K562 (cell line): Measurements from ENCODE around the gene HOXA7. TPM values are rescaled to one million over a fixed set of nuclear protein-coding genes. Genes with fewer than 3 reads are reported as not detected.

Experiments
- ATAC-seq: fragments of 200-7000 bp; cut with Tn5 transposase; 3 replicates; pipeline ENCODE4 v1.9.1; 2020; ENCODE audit warnings: moderate library complexity
- BruUV-seq: library from RNA; stranded (reverse); fragments of 400-500 nt; replicated peaks from 2 replicates; lab custom pipeline; 2021; lab: Mats Ljungman, UMichigan
- CTCF ChIA-PET: fragments of 300-600 bp; formaldehyde crosslinking; extraction: SDS; loops from one replicate; lab custom pipeline; 2021; ENCODE audit warnings: low intra/inter-chr PET ratio; lab: Yijun Ruan, JAX
- POLR2A ChIA-PET: fragments of 300-600, 350-650 bp; sonication (Branson Sonifier 250); formaldehyde crosslinking; extraction: SDS; loops from one replicate; lab custom pipeline; 2021; ENCODE audit warnings: antibody characterized with exemption, inconsistent platforms; lab: Yijun Ruan, JAX
- DNase-seq, 4 experiments: peaks; one replicate each; pipeline versions ENCODE4 v3.0.0 to v3.0.0-alpha.2; 2011 to 2018; ENCODE audit warnings: low spot score in 3 of 4, mixed read lengths in 3 of 4; ENCODE audit errors: extremely low read depth in 1 of 4
- FAIRE-seq: peaks from 2 replicates; lab custom pipeline; 2011; peaks lifted over from hg19 to GRCh38; lab: Jason Lieb, UNC
- H2AFZ ChIP-seq: 2 replicates; pipeline ENCODE4 v1.6.0; 2011; ENCODE audit warnings: low read depth, low read length, control low read depth, inconsistent platforms
- H3K27ac ChIP-seq: fragments of 200-600 bp; 3 replicates; pipeline ENCODE4 v1.8.0; 2011; ENCODE audit warnings: low read depth, mild to moderate bottlenecking, control low read depth, inconsistent platforms, low read length, moderate library complexity, mixed read lengths; ENCODE audit errors: extremely low read depth
- H3K27me3 ChIP-seq, 2 experiments: fragments of 300-600 bp in 1 of 2; 2 replicates in 1 of 2; 3 replicates in 1 of 2; pipeline versions ENCODE4 v1.6.0 to v1.8.0; 2011; ENCODE audit warnings: inconsistent platforms in 2 of 2, low read length in 2 of 2, mild to moderate bottlenecking in 1 of 2, mixed read lengths in 1 of 2, moderate library complexity in 1 of 2; ENCODE audit not compliant: control insufficient read depth in 2 of 2, insufficient read depth in 2 of 2
- H3K36me3 ChIP-seq: fragments of 300-600 bp; 3 replicates; pipeline ENCODE4 v1.8.0; 2011; ENCODE audit warnings: mild to moderate bottlenecking, low read length, inconsistent platforms; ENCODE audit not compliant: control insufficient read depth, insufficient read depth
- H3K4me1 ChIP-seq, 2 experiments: fragments of 200-600 bp in 1 of 2; replicated peaks in 1 of 2; 2 replicates in 1 of 2; 3 replicates in 1 of 2; pipeline versions ENCODE4 v1.5.1 to v1.8.0; 2011; ENCODE audit warnings: inconsistent platforms in 2 of 2, low read length in 2 of 2, mild to moderate bottlenecking in 1 of 2, mixed read lengths in 1 of 2, moderate library complexity in 1 of 2; ENCODE audit not compliant: control insufficient read depth in 2 of 2, insufficient read depth in 2 of 2
- H3K4me2 ChIP-seq: 2 replicates; pipeline ENCODE4 v1.6.1; 2011; ENCODE audit warnings: low read length, control low read depth, inconsistent platforms, mixed read lengths; ENCODE audit not compliant: insufficient read depth
- H3K4me3 ChIP-seq: fragments of 200-600 bp; sonication (generic), shearing (Covaris generic); 2 replicates; pipeline ENCODE4 v1.5.1; 2016; ENCODE audit warnings: control low read depth, inconsistent platforms
- H3K79me2 ChIP-seq: fragments of 200-600 bp; 3 replicates; pipeline ENCODE4 v1.8.0; 2011; ENCODE audit warnings: low read length, inconsistent platforms; ENCODE audit not compliant: control insufficient read depth, insufficient read depth
- H3K9ac ChIP-seq, 2 experiments: 2 replicates each; pipeline versions ENCODE4 v1.6.0 to v1.6.1; 2011; ENCODE audit warnings: low read depth in 2 of 2, low read length in 2 of 2, control low read depth in 1 of 2, inconsistent platforms in 1 of 2, mild to moderate bottlenecking in 1 of 2, mixed read lengths in 1 of 2; ENCODE audit not compliant: insufficient read depth in 1 of 2
- H3K9me1 ChIP-seq: one replicate; pipeline ENCODE4 v1.6.0; 2011; ENCODE audit warnings: inconsistent platforms, mild to moderate bottlenecking, low read length, moderate library complexity; ENCODE audit not compliant: control insufficient read depth, insufficient read depth
- H3K9me3 ChIP-seq: replicated peaks from 2 replicates; pipeline ENCODE4 v1.5.1; 2011; ENCODE audit warnings: low read depth, low read length, inconsistent platforms; ENCODE audit not compliant: control insufficient read depth, insufficient read depth
- H4K20me1 ChIP-seq: replicated peaks from 2 replicates; pipeline ENCODE4 v1.6.1; 2011; ENCODE audit warnings: low read length, inconsistent platforms, mixed read lengths; ENCODE audit not compliant: control insufficient read depth, insufficient read depth
- ELK1 ChIP-seq: sonication (generic); formaldehyde crosslinking; IDR thresholded peaks from 2 replicates; pipeline ENCODE4 v1.8.1; 2022; ENCODE audit warnings: missing genetic modification reagents
- MTA2 ChIP-seq: fragments of 450-650 bp; IDR thresholded peaks from 2 replicates; pipeline ENCODE4 v1.6.1; 2016; ENCODE audit warnings: low read depth
- PATZ1 ChIP-seq: fragments of 250-450 bp; sonication (Bioruptor Pico); IDR thresholded peaks from 2 replicates; pipeline ENCODE4 v1.5.0; 2020; ENCODE audit warnings: mild to moderate bottlenecking, borderline replicate concordance
- WGBS: fragments of 100-300 bp; shearing (Covaris generic); methylation state at CpG from one replicate; pipeline ENCODE4 v1.1.6; 2016; ENCODE audit warnings: low coverage, mixed read lengths; ENCODE audit not compliant: insufficient coverage; ENCODE audit errors: missing lambda C conversion rate; 5-methylcytosine and 5-hydroxymethylcytosine counted together
- in situ Hi-C: fragments of 300-500 bp; cut with MboI; formaldehyde crosslinking; loops from 4 replicates; pipeline ENCODE4 v1.15.0; 2018; ENCODE audit warnings: inconsistent platforms, mixed read lengths
- intact Hi-C: fragments of 100-400 bp; cut with micrococcal nuclease; formaldehyde crosslinking; loops from 2 replicates; pipeline ENCODE4 v1.14.2; 2022
- polyA plus RNA-seq, 8 experiments: library from polyadenylated mRNA; depleted of rRNA in 4 of 8; stranded (reverse) in 5 of 8; unstranded in 3 of 8; fragments of >200 nt; fragmentation: Nextera tagmentation in 2 of 8; fragmentation: Illumina TruSeq in 1 of 8; extraction: Ambion mirVana in 2 of 8; extraction: Trizol in 1 of 8; gene quantifications; 2 replicates each; pipeline versions ENCODE4 v1.2.1 to v1.2.3, GENCODE V29; 2011 to 2014; ENCODE audit warnings: inconsistent platforms in 1 of 8, missing spikeins in 1 of 8
- total RNA-seq, 7 experiments: library from RNA; depleted of rRNA in 6 of 7; stranded (reverse); fragments of >200 nt in 6 of 7; fragmentation: Illumina TruSeq in 2 of 7; extraction: Trizol in 2 of 7; gene quantifications; 2 replicates each; pipeline versions ENCODE4 v1.2.1 to v1.2.3, GENCODE V29; 2011 to 2021; ENCODE audit warnings: low replicate concordance in 1 of 7
- TF ChIP-seq, protein P1 (sequence below): fragments of 250-450 bp; sonication (Bioruptor Pico); IDR thresholded peaks from 2 replicates; pipeline ENCODE4 v1.4.0; 2020; ENCODE audit warnings: mild to moderate bottlenecking, moderate library complexity

Gene HOXA7
- total and polyA plus RNA-seq, 9 of the 15 experiments (the other 6 are each of a cell fraction or from before 2014, with no cell fraction given): not detected

DNA sequence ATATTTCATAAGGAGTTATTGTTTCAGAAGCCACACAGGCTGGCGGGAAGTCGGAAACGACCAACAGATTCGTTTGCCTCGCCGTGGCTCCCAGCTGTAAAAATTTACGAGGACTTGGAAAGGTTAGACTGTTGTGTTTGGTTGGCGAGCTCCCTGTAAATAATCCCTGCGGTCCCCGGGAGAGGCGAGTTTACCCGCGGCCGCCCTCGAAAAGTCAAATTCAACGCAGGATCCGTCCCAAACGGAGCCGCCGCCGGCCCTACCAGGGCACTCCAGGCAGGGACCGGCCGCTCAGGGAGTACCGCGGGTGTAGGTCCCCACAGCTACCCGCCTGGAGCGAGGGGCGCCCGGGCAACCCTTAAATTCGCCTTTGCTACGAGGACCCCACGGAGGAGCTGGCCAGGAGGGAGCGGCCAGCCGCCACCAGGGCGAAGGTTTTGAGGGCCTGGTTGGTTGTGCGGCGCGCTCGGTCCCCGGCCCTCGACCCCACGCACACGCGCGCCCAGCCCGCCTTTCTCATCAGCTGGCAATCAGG is 9.6 kb upstream of the HOXA7 start:
- Histone ChIP-seq H2AFZ (no peak overlapping the region), H3K9me1 (no peaks in the 10 kb centered on the region), H3K27me3 (peaks cover 38 to 70% of the 10 kb centered on the region in 2 experiments), H3K4me1 (peaks cover 0 to 15% of the 10 kb centered on the region in 2 experiments; a peak in 2 of 5 replicates), H3K9me3 (no peaks in the 10 kb centered on the region), H3K4me3 (no peak overlapping the region), H3K27ac (no peak overlapping the region), H4K20me1 (no peaks in the 10 kb centered on the region), H3K9ac (no peak overlapping the region), H3K36me3 (no peaks in the 10 kb centered on the region), H3K4me2 (no peak overlapping the region), H3K79me2 (no peaks in the 10 kb centered on the region)
- in situ Hi-C loops: loop anchor here (5.0 to 25.0 kb wide), 4 partner anchors 654 to 1279 kb away; no protein-coding TSS in a partner anchor
- POLR2A ChIA-PET: no interaction called here
- WGBS: 49% methylated on average over 23 of the region's 46 CpGs
- CTCF ChIA-PET: interaction anchor here (0.6 to 0.7 kb wide), 2 partner anchors 16 to 1273 kb away, joined by 3 read pairs; no protein-coding TSS in a partner anchor
- no peak for TF ChIP-seq PATZ1 (CRISPR knock-in tag)
- TF ChIP-seq, protein P1, sequence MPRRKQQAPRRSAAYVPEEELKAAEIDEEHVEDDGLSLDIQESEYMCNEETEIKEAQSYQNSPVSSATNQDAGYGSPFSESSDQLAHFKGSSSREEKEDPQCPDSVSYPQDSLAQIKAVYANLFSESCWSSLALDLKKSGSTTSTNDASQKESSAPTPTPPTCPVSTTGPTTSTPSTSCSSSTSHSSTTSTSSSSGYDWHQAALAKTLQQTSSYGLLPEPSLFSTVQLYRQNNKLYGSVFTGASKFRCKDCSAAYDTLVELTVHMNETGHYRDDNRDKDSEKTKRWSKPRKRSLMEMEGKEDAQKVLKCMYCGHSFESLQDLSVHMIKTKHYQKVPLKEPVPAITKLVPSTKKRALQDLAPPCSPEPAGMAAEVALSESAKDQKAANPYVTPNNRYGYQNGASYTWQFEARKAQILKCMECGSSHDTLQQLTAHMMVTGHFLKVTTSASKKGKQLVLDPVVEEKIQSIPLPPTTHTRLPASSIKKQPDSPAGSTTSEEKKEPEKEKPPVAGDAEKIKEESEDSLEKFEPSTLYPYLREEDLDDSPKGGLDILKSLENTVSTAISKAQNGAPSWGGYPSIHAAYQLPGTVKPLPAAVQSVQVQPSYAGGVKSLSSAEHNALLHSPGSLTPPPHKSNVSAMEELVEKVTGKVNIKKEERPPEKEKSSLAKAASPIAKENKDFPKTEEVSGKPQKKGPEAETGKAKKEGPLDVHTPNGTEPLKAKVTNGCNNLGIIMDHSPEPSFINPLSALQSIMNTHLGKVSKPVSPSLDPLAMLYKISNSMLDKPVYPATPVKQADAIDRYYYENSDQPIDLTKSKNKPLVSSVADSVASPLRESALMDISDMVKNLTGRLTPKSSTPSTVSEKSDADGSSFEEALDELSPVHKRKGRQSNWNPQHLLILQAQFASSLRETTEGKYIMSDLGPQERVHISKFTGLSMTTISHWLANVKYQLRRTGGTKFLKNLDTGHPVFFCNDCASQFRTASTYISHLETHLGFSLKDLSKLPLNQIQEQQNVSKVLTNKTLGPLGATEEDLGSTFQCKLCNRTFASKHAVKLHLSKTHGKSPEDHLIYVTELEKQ (CRISPR knock-in tag): no peak
- TF ChIP-seq MTA2: no peak
- no peak for TF ChIP-seq ELK1 (CRISPR knock-in tag)
- ATAC-seq (no peak), DNase-seq (no peak), FAIRE-seq (no peak)
- BruUV-seq: no TSS peak
- intact Hi-C loops: no loop called here
